Measurements from ENCODE around the gene FKBP10.

FKBP10 gene

DNA sequence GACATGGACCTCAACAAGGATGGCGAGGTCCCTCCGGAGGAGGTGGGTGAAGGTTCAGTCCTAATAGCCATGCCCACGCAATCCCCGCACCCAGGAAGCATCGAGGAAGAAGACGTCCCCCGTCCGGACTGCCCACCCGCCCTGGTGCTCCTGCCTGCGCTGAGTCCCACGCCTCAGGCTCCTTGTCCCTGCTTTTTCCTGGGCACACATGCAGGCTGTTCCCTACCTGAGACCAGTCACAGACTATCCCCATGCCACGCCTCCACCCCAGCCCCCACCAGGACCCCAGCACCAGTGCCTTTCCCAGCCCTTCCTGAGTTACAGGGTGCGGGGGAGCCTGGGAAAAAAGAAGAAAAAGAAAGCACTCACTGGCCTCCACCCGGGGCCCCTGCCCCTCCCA is 9.0 kb downstream of the FKBP10 start (continued):
- no peak for TF ChIP-seq CSRNP3 (CRISPR knock-in tag; IDR thresholded peaks at IDR 0.05)
- TF ChIP-seq ZNF70 (CRISPR knock-in tag; IDR thresholded peaks at IDR 0.05), result no peak
- no peak for TF ChIP-seq POU6F1 (CRISPR knock-in tag; IDR thresholded peaks at IDR 0.05; ENCODE audit: borderline replicate concordance, low read depth)
- TF ChIP-seq ZNF8 (CRISPR knock-in tag; IDR thresholded peaks at IDR 0.05), result no peak
- TF ChIP-seq GLIS3 (CRISPR knock-in tag; IDR thresholded peaks at IDR 0.05), result no peak
- TF ChIP-seq PPARA (CRISPR knock-in tag; IDR thresholded peaks at IDR 0.05; ENCODE audit: borderline replicate concordance), result no peak

GRCh38 chr17:41822216-41823140 is 9.7 kb downstream of the FKBP10 start:
- no peak; the same call in none of the 3 replicates for ATAC-seq

More at GRCh38 chr17:41822216-41823140, 9.7 kb downstream of the FKBP10 start:
- TF ChIP-seq ARNTL (CRISPR knock-in tag; IDR thresholded peaks at IDR 0.05; ENCODE audit: borderline replicate concordance, low read depth) (no peak), OSR1 (CRISPR knock-in tag; IDR thresholded peaks at IDR 0.05) (no peak), RARB (CRISPR knock-in tag; IDR thresholded peaks at IDR 0.05) (no peak), ZC3H10 (CRISPR knock-in tag; IDR thresholded peaks at IDR 0.05) (no peak), ESRRG (CRISPR knock-in tag; IDR thresholded peaks at IDR 0.05) (no peak), SNAI2 (CRISPR knock-in tag; IDR thresholded peaks at IDR 0.05) (no peak), GLIS3 (CRISPR knock-in tag; IDR thresholded peaks at IDR 0.05) (no peak), CREB5 (CRISPR knock-in tag; IDR thresholded peaks at IDR 0.05; ENCODE audit: low read depth) (no peak), TCF4 (CRISPR knock-in tag; IDR thresholded peaks at IDR 0.05; ENCODE audit: borderline replicate concordance) (no peak), CSDC2 (CRISPR knock-in tag; IDR thresholded peaks at IDR 0.05) (no peak), CSRNP3 (CRISPR knock-in tag; IDR thresholded peaks at IDR 0.05) (no peak), TOX (CRISPR knock-in tag; IDR thresholded peaks at IDR 0.05; ENCODE audit: borderline replicate concordance) (no peak), POU6F1 (CRISPR knock-in tag; IDR thresholded peaks at IDR 0.05; ENCODE audit: borderline replicate concordance, low read depth) (no peak)
- TF ChIP-seq, protein P1, sequence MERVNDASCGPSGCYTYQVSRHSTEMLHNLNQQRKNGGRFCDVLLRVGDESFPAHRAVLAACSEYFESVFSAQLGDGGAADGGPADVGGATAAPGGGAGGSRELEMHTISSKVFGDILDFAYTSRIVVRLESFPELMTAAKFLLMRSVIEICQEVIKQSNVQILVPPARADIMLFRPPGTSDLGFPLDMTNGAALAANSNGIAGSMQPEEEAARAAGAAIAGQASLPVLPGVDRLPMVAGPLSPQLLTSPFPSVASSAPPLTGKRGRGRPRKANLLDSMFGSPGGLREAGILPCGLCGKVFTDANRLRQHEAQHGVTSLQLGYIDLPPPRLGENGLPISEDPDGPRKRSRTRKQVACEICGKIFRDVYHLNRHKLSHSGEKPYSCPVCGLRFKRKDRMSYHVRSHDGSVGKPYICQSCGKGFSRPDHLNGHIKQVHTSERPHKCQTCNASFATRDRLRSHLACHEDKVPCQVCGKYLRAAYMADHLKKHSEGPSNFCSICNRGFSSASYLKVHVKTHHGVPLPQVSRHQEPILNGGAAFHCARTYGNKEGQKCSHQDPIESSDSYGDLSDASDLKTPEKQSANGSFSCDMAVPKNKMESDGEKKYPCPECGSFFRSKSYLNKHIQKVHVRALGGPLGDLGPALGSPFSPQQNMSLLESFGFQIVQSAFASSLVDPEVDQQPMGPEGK (CRISPR knock-in tag; IDR thresholded peaks at IDR 0.05; ENCODE audit: borderline replicate concordance), result no peak
